Natural killer cell (primary cell): ENCODE results near the gene TIMELESS. TPM values are rescaled to one million over a fixed set of nuclear protein-coding genes. Genes with fewer than 3 reads are reported as not detected.

Experiments used
- ATAC-seq, 3 donors: fragments of 150-1000 bp in 2 of 3; fragments of 200-7000 bp in 1 of 3; cut with Tn5 transposase; 1 replicate in 1 of 3; 2 replicates in 2 of 3; pipeline ENCODE4 v1.10.0; 2021; ENCODE audit warnings: mild to moderate bottlenecking in 2 of 3, moderate library complexity in 2 of 3
- DNase-seq, 2 donors: peaks; one replicate each; pipeline versions ENCODE4 v3.0.0 to v3.0.0-alpha.2; 2013 to 2021; ENCODE audit warnings: mixed read lengths in 1 of 2
- H3K27ac ChIP-seq: one replicate; pipeline ENCODE4 v1.5.1; 2013; ENCODE audit warnings: mild to moderate bottlenecking, low read length
- H3K27me3 ChIP-seq: one replicate; pipeline ENCODE4 v1.6.1; 2013; ENCODE audit warnings: low read length; ENCODE audit not compliant: control insufficient read depth, insufficient read depth
- H3K36me3 ChIP-seq: one replicate; pipeline ENCODE4 v1.6.1; 2013; ENCODE audit warnings: low read length; ENCODE audit not compliant: control insufficient read depth, insufficient read depth
- H3K4me1 ChIP-seq: one replicate; pipeline ENCODE4 v1.6.1; 2013; ENCODE audit warnings: low read length; ENCODE audit not compliant: control insufficient read depth, insufficient read depth
- H3K4me3 ChIP-seq: one replicate; pipeline ENCODE4 v1.5.1; 2013; ENCODE audit warnings: low read length
- H3K9me3 ChIP-seq: one replicate; pipeline ENCODE4 v1.6.1; 2013; ENCODE audit warnings: low read length; ENCODE audit not compliant: control insufficient read depth, insufficient read depth
- H3K27ac Mint-ChIP-seq, 2 donors: one replicate each; pipeline ENCODE4 v1.8.0; 2022; ENCODE audit warnings: mild to moderate bottlenecking in 2 of 2, mixed read lengths in 2 of 2, moderate library complexity in 1 of 2
- H3K27me3 Mint-ChIP-seq, 2 donors: one replicate each; pipeline ENCODE4 v1.8.0; 2022; ENCODE audit warnings: low read depth in 2 of 2, mixed read lengths in 2 of 2
- H3K36me3 Mint-ChIP-seq: one replicate; pipeline ENCODE4 v1.8.0; 2022; ENCODE audit warnings: mixed read lengths
- H3K4me1 Mint-ChIP-seq, 2 donors: one replicate each; pipeline ENCODE4 v1.8.0; 2022; ENCODE audit warnings: mixed read lengths in 2 of 2
- H3K4me3 Mint-ChIP-seq: one replicate; pipeline ENCODE4 v1.8.0; 2022; ENCODE audit warnings: mild to moderate bottlenecking, moderate library complexity, mixed read lengths
- H3K9me3 Mint-ChIP-seq, 2 donors: one replicate each; pipeline ENCODE4 v1.8.0; 2022; ENCODE audit warnings: mixed read lengths in 2 of 2
- CTCF ChIP-seq: fragments of 200-600 bp; IDR thresholded peaks from one replicate; pipeline ENCODE4 v1.8.0; 2022; ENCODE audit warnings: antibody characterized with exemption
- WGBS: methylation state at CpG from one replicate; pipeline ENCODE4 v1.1.7; 2013; ENCODE audit warnings: missing lambda C conversion rate; ENCODE audit not compliant: insufficient coverage; 5-methylcytosine and 5-hydroxymethylcytosine counted together
- intact Hi-C: fragments of 100-400 bp; cut with micrococcal nuclease; formaldehyde crosslinking; loops from one replicate; pipeline ENCODE4 v1.14.2; 2022
- total RNA-seq, 4 donors: library from RNA; stranded (reverse); fragments of 120-200 nt in 1 of 4; gene quantifications; one replicate each; pipeline versions ENCODE4 v1.2.3 to v1.2.4, GENCODE V29; 2013 to 2022

TIMELESS gene
- total RNA-seq, 3 donors from 2014 or later (not counting 1 experiment from before 2014, with no cell fraction given) = 11.1 to 12.3 (median 11.7) TPM

- Histone ChIP-seq H3K36me3 (no peaks in the 10 kb centered on the region), H3K27me3 (peaks cover 10% of the 10 kb centered on the region), H3K4me3 (no peak overlapping the region), H3K4me1 (peaks cover 18% of the 10 kb centered on the region), H3K9me3 (no peaks in the 10 kb centered on the region), H3K27ac (no peak overlapping the region)
- peaks cover 13 to 18% of the 10 kb centered on the region in 2 donors for H3K4me1 Mint-ChIP-seq
- TF ChIP-seq CTCF = no peak
- no peak for DNase-seq
- peak overlapping the region; percentile 95 for H3K4me3 Mint-ChIP-seq
- H3K27me3 Mint-ChIP-seq = peaks cover 18 to 24% of the 10 kb centered on the region in 2 donors
- WGBS = 90% methylated on average over 10 of the region's 12 CpGs
- no peaks in the 10 kb centered on the region for H3K36me3 Mint-ChIP-seq
- intact Hi-C loops = no loop called here
- H3K27ac Mint-ChIP-seq = no peak overlapping the region
- H3K9me3 Mint-ChIP-seq = no peaks in the 10 kb centered on the region
- no peak for ATAC-seq
These were observed 37.5 kb upstream of the TIMELESS start for GRCh38 chr12:56486694-56487093.

DNA sequence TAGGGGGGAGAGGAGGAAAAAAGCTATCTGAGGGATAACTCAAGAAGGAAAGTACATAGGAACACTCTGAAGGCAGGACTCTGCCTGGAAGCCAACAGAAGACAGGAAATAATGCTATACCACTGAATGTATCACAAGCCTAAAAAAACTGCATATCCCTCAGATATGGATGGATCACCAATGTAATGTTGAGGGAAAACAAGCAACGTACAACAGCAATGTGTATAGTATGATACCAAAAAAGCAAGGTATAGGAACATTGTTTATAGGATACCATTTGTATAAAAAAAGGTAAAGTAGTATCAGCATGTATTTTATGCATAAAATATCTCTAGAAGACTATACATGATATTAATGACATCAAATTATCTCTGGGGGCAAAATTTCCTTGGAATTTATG, 35.3 kb upstream of the TIMELESS start:
- DNase-seq (no peak), ATAC-seq (no peak)
- intact Hi-C loops = no loop called here
- no CpG with 5 or more reads among the region's 1 CpG for WGBS
- Mint-ChIP-seq H3K4me1 (peaks cover 13 to 23% of the 10 kb centered on the region in 2 donors), H3K27ac (no peak overlapping the region), H3K27me3 (peaks cover 0 to 10% of the 10 kb centered on the region in 2 donors), H3K9me3 (no peaks in the 10 kb centered on the region), H3K4me3 (no peak overlapping the region), H3K36me3 (no peaks in the 10 kb centered on the region)
- no peak overlapping the region for H3K4me3 ChIP-seq
- H3K27me3 ChIP-seq = peaks cover 6% of the 10 kb centered on the region
- no peak for TF ChIP-seq CTCF
- no peaks in the 10 kb centered on the region for H3K9me3 ChIP-seq
- no peaks in the 10 kb centered on the region for H3K36me3 ChIP-seq
- H3K27ac ChIP-seq = no peak overlapping the region
- peaks cover 18% of the 10 kb centered on the region for H3K4me1 ChIP-seq

DNA sequence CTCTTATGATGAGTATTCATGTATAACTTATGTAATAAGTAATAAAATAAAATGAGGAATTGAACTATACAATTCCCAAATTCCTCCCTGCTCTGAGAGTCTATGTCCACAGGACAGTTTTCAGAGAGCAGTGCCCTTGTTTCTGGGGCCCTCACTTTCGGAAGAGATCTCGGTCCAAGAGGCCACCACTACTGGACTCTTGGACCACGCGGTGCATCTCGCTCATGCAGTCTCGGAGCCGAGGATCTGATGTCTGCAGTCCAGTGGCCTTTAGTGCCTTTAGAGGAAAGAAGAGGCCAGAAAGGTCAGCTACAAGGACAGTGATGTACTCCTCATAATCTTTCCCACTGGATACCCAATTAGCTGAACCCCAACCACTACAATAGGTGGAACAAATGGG, 30.4 kb upstream of the TIMELESS start:
- 97% methylated on average over 7 of the region's 7 CpGs for WGBS
- DNase-seq = no peak
- H3K9me3 ChIP-seq = no peaks in the 10 kb centered on the region

More for the DNA sequence above, 30.4 kb upstream of the TIMELESS start:
- H3K4me1 Mint-ChIP-seq = peaks cover 0 to 5% of the 10 kb centered on the region in 2 donors
- no peak overlapping the region for H3K27ac Mint-ChIP-seq
- H3K4me3 Mint-ChIP-seq = no peak overlapping the region
- Histone ChIP-seq H3K36me3 (no peaks in the 10 kb centered on the region), H3K27me3 (no peaks in the 10 kb centered on the region), H3K27ac (no peak overlapping the region), H3K4me1 (no peaks in the 10 kb centered on the region), H3K4me3 (no peak overlapping the region)
- no peak for ATAC-seq
- H3K36me3 Mint-ChIP-seq = no peaks in the 10 kb centered on the region
- no peaks in the 10 kb centered on the region for H3K27me3 Mint-ChIP-seq
- intact Hi-C loops = no loop called here
- no peaks in the 10 kb centered on the region for H3K9me3 Mint-ChIP-seq
- no peak for TF ChIP-seq CTCF
